Iris pigment epithelial cell (primary cell): ENCODE measurements around the gene CBR3.
"Not testable (repeated sequence)": the region's sequence is repeated elsewhere in the genome, so short reads cannot be mapped to it uniquely, and the experiment has no call there.

Experiments
- DNase-seq: peaks from one replicate; pipeline ENCODE4 v3.0.0-alpha.2; 2011; ENCODE audit warnings: low read depth

CBR3 gene

GRCh38 chr21:36120304-36120888 is 14.5 kb upstream of the CBR3 start:
- no peak for DNase-seq

GRCh38 chr21:36122977-36123376 is 11.9 kb upstream of the CBR3 start:
- no peak for DNase-seq

- DNase-seq, result no peak
These were observed 10.5 kb upstream of the CBR3 start for GRCh38 chr21:36124395-36124794.

GRCh38 chr21:36125512-36126207 is 9.2 kb upstream of the CBR3 start:
- DNase-seq, result peak; percentile 69

GRCh38 chr21:36126208-36126565 is 8.7 kb upstream of the CBR3 start:
- no peak for DNase-seq

- DNase-seq, result no peak
These were observed 8.2 kb upstream of the CBR3 start for GRCh38 chr21:36126621-36127110.

GRCh38 chr21:36127250-36127904 is 7.5 kb upstream of the CBR3 start:
- DNase-seq, result no peak

- no peak for DNase-seq
These were observed 6.9 kb upstream of the CBR3 start for GRCh38 chr21:36127977-36128376.

GRCh38 chr21:36129219-36129618 is 5.7 kb upstream of the CBR3 start:
- no peak for DNase-seq

- DNase-seq, result not testable (repeated sequence)
These were observed 4.5 kb upstream of the CBR3 start for GRCh38 chr21:36130414-36130762.

GRCh38 chr21:36130839-36131238 is 4.0 kb upstream of the CBR3 start:
- not testable (repeated sequence) for DNase-seq

GRCh38 chr21:36132696-36133095 is 2.2 kb upstream of the CBR3 start:
- no peak for DNase-seq

- peak; percentile 89 for DNase-seq
These were observed 668 bp downstream of the CBR3 start for GRCh38 chr21:36135391-36136102.

- DNase-seq, result not testable (repeated sequence)
These were observed 4.9 kb downstream of the CBR3 start for GRCh38 chr21:36139791-36140190.

GRCh38 chr21:36141513-36141925 is 6.6 kb downstream of the CBR3 start:
- peak; percentile 77 for DNase-seq

- not testable (repeated sequence) for DNase-seq
These were observed 9.4 kb downstream of the CBR3 start for GRCh38 chr21:36144233-36144632.

GRCh38 chr21:36145259-36145658 is 10.4 kb downstream of the CBR3 start:
- no peak for DNase-seq

- no peak for DNase-seq
These were observed 13.0 kb downstream of the CBR3 start for GRCh38 chr21:36147911-36148310.

GRCh38 chr21:36148886-36149285 is 14.0 kb downstream of the CBR3 start:
- no peak for DNase-seq

- DNase-seq, result peak; percentile 60
These were observed 15.2 kb downstream of the CBR3 start for GRCh38 chr21:36149788-36150711.

- DNase-seq, result no peak
These were observed 20.9 kb downstream of the CBR3 start for GRCh38 chr21:36155603-36156338.
